HG02943 (cell line): Measurements from ENCODE around the gene USHBP1.

Experiments used
- ATAC-seq: cut with Tn5 transposase; IDR thresholded peaks from one replicate; pipeline ENCODE4 v1.9.1; 2021; ENCODE audit warnings: mild to moderate bottlenecking, low read depth, moderate library complexity; ENCODE audit not compliant: unreplicated experiment

The USHBP1 gene

DNA sequence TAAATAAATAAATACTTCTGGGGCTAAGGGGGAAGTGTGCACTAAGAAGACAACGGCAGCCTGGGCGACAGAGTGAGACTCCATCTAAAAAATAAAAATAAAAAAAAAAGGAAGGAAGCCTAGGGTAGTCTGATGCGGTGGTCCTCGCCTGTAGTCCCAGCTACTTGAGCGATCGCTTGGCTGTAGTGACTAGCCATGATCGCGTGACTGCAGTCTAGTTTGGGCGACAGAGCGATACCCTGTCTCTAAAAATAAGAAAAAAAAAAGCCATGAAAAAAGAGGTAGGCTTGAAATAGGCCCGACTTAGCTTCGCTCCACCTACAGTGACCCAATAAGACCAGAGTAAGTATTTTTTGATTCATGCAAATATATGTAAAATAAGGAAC is 2.0 kb upstream of the USHBP1 start:
- peak; percentile 5 for ATAC-seq

DNA sequence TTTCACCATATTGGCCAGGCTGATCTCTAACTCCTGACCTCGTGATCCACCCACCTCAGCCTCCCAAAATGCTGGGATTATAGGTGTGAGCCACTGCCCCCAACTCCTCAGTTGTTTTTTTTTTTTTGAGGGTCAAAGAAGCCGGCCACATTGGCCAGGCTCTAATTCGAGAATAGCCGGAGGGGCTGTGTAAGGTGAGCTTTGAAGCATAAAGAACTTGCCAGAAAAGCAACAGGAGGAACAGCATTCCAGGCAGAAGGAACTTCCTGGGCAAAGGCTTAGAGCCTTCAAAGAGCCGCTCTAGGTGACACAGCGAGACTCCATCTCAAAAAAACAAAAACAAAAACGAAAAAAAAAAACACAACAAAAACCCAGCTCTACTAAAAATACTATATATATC is 1.5 kb upstream of the USHBP1 start:
- no peak for ATAC-seq

DNA sequence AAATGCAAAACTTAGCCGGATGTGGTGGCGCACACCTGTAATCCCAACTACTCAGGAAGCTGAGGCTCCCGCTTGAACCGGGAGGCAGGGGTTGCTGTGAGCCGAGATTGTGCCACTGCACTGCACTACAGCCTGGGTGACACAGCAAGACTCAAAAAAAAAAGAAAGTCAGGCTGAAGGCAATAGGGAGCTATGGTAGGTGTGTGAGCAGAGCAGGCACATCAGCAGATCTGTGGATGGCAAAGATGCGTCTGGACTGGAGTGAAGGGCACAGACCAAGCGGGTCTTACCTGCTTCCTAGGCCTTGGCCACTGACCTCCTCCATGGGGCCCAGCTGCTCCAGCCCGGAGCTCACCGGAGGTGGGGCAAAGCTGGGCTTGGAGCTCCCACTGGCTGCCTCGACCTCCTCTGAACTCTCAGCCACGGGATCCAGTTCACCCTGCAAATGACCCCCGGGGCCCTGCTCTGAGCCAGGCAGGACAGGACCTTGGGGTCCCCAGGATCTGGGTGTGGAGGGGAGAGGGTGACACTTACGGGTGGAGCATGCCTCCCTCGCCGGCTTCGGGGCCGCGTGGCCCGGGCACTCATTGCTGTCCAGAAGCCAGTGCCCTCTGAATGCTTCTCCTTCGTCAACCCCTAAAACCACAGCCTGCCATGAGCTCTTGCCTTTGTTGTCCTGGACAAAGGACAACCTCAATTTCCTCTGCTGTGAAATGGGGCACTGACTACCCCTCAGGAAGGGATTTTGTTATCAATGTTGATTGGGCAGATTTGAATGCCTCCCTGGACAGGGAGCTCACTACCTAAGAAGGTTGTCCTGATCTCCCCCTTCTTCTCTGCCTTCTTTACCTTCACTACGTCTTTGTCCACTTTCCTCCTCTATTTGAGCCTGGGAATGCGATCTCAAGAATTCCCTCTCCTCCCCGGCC is 569 bp downstream of the USHBP1 start:
- no peak for ATAC-seq

DNA sequence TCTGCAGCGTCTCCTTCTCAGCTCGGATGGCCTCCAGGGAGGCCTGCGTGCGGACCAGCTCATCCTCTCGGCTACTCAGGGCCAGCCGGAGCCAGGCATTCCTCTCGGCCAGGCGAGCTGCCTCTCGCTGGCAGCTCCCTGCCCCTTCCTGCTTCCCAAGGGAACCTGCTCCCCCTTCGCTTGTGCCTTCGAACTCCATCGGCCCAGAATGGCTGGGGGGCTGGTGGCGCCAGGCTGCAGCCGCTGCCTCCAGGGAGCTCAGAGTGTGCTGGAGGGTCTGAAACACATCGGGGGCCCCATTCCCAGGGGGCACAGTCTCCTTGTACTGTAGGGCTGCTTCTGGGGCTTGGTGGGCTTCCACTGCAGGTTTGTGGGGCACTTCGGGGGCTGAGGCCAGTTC is 2.0 kb downstream of the USHBP1 start:
- no peak for ATAC-seq

DNA sequence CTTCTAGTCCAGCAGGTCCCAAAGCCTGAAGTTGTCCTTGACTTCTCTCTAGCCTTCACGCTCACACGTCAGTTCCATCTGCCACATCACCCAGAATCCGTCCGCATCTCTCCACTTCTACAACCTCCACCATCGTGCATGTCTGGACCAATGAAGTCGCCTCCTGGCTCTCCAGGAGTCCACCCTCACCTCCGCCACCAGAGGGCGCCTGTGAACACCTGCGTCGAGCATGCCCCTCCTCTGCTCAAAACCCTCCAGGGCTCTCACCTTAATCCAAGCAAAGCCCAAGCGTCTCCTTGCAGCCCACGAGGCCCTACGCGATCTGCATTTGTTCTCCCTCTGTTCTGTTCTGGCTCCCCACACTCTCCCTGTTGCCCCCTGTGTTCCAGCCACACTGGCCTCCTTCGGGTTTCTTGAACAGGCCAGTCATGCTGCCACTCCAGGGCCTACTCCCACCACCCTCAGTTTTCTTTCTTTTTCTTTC is 3.7 kb downstream of the USHBP1 start:
- peak; percentile 55 for ATAC-seq

DNA sequence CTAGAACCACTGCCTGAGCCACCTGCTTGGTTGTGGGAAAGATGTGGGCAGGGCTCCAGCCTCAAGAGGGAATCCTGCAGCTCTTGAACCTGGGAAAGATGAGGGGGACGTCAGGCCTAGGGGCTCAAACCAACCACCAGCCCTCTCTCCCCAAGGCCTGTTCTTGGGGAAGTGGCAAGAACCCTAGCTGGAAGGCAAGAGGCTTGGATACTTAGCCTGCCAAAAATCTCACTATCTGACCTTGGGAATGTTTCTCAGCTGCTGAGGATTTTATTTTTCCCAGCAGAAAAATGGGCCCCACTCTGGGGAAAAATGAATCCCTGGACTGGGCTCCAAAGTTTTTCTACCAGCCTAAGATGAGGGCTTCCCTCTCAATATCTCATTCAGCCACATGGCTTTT is 4.6 kb downstream of the USHBP1 start:
- no peak for ATAC-seq

DNA sequence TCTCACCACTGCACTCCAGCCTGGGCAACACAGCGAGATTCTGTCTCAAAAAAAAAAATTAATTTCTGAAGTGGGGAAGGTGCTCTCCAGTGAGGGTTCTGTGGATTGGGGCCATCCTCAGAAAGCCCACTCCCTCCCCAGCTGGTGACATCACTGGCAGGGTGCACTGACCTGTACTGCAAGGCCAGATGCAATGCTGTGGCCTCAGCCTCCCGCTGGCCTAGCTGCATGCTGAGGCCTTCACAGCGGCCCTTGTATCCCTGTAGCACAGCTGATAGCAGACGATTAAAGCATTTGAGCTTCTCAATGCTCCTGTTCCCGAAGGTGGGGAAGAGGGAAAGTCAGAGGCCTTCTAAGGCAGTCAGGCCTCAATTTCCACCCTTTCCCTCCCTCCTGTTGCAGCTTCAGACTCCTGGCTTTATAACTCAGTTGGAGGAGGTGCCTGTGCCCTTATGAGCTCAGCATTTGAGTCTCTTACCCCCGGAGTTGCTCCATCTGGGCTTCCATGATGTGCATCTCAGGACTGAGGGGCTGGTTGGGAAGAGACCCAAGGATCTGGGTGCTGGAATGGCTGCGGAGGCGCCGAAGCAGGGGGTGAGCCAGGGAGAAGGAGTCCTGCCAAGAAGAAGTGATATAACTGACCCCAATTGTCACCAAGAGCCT is 5.3 kb downstream of the USHBP1 start:
- ATAC-seq: no peak

DNA sequence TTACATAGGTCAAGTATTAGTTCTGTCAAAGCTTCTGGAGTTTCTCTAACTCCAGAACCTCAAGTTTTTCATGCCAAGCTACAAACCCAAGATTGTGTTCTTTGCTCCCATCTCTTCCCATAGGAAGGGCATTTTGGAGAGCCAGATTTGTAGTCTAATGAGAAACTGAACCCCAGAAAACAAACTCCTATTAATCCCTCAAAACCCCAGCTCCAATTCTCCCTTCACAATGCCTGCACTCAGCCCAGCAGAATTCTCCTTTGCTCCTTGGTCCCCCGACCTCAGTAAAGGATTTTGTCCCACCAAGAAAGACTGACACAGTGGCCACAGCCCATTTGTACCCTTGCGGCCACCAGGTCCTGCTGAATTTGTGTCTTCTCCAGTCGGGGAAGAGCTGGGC is 8.4 kb downstream of the USHBP1 start:
- no peak for ATAC-seq

DNA sequence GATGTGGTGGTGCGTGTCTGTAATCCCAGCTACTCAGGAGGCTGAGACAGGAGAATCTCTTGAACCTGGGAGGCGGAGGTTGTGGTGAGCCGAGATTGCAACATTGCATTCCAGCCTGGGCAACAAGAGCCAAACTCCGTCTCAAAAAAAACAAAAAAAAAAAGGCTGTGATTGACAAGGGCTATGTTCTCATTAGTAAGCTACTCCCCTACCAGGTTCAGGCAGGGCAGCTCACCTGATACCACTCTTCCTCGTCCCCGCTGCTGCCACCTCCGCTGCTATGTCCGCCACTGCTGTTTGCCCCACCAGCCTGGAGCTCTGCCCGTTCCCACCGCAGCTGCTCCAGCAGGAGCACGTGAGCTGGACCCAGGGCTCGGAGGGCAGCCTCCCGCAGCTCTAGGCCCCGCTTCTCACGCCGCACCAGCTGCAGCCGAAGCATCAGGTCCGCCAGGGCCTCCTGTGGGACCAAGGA is 9.4 kb downstream of the USHBP1 start:
- ATAC-seq: no peak

DNA sequence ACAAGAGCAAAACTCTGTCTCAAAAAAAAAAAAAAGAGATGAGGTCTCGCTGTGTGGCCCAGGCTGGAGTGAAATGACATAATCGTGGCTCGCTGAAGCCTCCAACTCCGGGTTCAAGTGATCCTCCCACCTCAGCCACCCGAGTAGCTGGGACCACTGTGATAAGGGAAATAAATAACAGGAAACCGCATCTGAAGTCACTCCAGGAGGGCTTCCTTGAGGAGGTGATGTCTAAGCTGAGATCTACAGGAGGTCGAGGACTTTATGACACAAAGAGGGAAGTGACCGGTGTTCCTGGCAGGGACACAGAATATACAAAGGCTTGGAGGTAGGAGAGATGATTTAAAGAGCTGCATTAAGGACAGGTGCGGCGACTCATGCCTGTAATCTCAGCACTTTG is 9.9 kb downstream of the USHBP1 start:
- no peak for ATAC-seq

DNA sequence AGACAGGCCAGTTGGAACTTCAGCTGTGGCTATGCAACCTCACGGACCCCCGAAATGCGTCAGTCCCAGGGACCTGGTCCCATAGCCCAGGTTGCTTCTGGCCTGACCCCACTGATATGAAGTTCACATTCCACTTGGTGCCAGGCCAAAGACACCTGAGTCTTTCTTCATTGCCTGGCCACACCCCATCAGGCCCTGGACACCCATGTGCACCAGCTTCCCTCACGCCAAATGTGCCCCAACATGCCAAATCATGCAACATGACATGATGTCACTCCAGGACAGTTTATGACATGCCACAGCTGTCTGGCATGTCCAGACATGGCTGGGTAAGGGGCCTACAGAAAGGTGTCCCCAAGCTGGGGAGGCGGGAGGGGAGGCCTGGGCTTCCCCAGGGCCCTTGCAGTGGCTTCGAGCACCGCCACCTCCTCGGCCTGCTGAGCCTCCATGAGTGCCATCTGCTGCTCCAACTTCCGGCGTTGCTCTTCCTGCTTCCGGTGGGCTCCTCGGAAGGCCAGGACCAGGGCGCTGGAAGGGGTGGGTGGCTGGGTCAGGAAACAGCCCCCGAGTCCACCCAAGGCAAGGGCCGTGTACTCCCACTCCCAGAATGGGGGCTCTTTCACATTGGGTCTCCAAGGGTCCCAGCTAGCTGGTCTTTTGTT is 14.5 kb downstream of the USHBP1 start:
- ATAC-seq: no peak

DNA sequence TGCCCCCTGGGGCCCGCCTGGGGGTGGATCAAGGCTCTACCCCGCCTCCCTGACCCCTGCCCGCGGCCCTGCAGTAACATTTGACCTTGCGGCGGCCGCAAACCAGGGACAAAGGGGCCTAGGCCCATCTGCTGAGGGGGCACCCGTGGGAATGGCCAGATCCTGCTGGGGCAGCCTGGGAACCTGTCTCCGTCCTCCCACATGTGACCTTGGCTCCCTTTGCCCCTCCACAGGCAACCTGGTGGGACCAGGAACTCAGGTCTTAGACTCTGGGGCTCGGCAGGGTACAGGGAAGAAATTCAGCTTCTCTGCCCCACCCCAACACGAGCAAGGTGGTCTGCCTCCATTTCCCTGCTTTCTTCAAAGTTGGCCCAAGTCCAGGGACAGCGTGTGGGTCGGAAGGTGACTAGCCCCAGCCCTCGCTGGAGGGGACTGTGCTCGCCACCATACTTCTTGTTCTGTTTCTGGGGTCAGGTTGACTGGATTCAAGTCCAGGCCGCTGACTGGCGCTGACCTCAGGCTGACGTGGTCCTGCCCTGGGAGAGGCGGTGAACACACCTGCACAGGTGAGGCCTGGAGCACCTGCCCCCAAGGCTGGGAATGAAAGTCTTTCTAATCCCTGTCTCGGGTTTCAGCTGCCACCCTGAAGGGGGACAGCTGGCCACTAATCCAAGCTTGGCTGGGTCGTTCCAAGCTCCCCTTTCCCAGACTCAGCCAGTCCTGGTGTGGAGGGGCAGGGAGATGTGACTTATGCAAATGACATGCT is 16.4 kb downstream of the USHBP1 start:
- no peak for ATAC-seq

DNA sequence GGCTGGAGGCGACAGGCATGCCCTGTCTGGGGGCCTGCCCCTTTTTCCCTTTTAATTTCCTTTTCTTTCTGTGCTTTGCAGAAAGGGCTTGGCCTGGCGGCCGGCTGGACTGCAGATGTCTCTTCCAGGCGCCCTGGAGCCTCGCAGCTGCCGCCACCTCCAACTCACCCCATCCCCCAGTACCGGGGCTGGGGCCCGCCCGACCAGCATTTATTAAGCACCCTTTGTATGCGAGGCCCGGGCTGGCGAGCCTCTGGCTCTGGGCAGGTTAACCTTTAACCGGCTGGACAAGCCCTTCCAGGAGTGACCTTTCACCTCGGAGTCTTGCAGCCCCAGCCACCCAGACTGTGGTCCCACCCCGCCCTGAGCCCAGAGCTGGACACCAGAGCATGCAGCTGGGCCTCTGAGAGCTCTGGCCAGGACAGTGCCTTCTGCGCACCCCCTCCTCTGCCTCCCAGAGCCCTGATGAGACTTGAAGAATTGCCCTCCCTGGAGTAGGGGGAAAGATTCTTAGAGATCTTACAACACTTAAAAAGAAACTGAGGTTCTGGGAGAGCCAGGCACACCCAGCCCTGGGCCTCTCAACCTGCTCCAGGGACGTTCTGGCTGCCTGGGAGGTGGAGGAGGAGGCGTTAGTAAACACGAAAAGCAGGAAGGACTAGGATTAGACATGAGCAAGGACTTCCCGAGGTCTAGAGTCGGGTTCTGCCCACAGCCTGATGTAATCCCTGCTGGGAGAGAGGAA is 17.7 kb downstream of the USHBP1 start:
- no peak for ATAC-seq

DNA sequence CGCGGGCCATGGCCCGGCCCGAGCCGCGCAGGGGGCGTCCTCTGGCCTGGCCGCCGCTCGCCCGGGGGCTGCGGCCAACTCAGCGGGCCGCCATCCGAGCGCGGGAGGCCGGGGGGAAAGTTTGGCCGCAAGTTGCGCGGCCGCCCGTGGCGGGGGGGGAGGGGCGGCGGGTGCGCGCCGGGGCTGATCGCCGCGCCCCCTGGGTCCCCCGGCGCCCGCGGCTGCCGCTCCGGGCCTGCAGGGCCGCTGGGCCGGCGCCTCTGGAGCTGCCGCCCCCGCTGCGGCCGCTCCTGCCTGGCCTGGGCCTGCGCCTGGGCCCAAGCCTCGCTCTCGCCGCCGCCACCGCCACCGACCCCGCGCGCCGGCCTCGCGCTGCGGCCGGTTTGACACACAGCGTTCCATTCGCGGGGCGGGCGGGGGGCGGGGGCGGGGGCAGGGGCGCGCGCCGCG is 19.0 kb downstream of the USHBP1 start, which contains the start of gene NR2F6:
NR2F6 (minus strand) TSS at position 385 of the 450 bp plus-strand sequence. CDS start 699 bp downstream, outside the sequence.
- ATAC-seq: no peak

DNA sequence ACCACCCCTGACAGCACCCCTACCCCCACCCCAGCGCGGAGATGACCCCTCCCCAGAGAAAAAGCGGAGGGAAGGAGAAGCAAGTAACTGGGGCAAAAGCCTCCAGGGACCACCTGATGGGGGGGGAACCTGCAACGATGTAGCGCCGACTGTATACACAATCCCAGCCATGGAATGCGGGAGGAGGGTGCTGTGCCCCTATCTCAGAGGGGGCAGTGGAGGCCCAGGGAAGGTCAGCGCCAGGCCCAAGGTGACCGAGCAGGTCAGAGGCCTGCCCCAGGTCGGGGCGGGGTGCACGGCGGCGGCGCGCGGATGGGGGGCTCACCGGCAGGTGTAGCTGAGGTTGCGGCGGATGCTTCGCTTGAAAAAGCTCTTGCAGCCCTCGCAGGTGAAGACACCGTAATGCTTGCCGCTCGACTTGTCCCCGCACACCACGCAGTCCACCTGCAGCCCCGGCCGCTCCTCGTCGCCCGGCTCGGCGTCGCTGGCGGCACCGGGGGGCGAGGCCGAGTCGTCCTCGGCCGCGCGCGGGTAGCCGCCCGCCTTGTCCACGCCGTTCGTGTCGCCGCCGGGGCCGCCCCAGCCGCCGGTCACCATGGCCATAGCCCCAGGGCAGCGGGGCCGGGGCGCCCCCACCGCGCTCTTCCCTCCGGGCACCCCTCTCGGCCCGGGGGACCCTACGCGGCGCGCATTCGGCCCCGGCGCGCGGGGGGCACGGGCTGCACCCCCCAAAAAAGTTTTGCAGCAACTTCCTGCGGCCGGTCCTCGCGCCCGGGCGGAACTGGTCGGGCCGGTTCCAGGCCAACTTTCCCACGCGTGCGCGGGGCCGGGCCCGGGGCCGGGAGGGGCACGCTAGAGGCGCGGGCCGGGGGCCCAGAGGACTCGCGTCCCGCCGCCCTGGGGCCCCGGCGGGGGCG is 19.7 kb downstream of the USHBP1 start:
- no peak for ATAC-seq

DNA sequence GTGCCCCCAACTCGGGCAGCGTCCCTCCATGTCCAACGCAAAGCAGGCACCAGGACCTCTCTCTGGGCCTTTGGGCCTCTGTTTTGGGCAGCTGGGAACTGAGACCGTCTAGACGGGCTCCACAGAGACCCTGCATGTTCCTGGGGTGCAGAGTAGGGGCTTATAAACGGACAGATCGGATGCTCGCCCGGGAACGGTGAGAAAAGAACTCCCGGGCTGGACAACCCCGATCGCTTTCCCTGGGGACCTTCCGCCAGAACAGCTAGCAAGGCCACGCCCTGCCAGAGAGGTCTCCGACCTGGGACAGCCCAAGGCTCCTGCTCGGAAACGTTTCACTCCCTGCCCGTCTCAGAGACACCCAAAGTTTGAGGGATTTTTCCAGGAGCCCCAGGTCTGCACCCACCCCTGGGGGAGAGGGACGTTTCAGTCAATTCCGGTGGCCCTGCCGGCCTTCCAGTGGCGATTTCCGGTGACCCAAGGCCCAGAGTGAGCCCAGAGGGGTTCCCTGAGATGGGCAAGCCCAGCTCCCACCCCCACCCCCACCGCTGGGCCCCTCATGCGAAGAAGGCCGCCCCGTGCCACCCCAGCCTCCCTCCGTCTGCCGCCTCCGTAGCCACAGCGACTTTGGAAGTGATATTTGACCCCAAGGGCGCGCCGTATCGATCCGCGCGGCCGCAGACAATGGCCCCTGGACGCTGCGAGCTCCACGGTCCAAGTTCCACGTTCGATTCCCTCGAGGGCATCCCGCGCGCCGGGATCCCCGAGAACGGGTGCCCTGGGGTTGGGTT is 20.5 kb downstream of the USHBP1 start:
- no peak for ATAC-seq

DNA sequence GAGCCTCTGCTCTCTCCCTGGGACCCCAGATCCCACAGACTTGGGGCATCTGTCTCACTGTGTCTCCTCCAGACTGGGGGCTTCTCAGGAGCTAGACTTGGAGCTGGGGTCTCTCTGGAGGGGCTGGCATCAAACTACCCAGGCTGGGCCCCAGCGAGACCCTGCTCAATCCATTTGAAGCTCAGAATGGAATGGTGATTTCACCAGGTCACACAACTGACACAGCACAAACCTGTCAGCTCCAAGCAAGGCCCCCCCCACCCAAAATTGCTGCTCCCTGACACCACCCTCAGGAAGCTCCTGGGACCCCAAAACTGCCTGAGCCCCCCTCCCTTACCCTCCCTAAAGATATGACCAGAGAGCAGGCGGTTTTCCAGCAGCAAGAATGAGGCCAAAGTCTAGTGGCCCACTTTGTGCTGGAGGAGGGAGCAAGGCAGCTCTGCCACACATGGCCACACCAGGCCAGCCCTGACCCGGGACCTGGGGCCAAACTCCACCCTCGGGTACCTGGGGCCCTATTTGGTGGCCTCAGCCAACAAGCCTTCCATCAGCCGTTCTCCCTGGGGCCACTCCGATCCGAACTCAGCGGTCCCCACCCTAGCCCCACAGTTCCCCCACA is 21.2 kb downstream of the USHBP1 start:
- ATAC-seq: no peak
